Fibroblast of lung (primary cell): ENCODE results near the gene HPS5.

Experiments used
- EZH2 ChIP-seq: IDR thresholded peaks from 2 replicates; pipeline ENCODE4 v1.5.1; 2012; ENCODE audit warnings: low read length, control low read depth, mild to moderate bottlenecking; ENCODE audit errors: missing control alignments
- TF ChIP-seq, protein P1 (sequence below), 2 donors: IDR thresholded peaks in 1 of 2; conservative IDR thresholded peaks in 1 of 2; 1 replicate in 1 of 2; 2 replicates in 1 of 2; pipeline ENCODE4 v1.5.1; 2011 to 2012; ENCODE audit warnings: low read length in 2 of 2, control low read depth in 1 of 2, inconsistent platforms in 1 of 2, low read depth in 1 of 2, mild to moderate bottlenecking in 1 of 2

DNA sequence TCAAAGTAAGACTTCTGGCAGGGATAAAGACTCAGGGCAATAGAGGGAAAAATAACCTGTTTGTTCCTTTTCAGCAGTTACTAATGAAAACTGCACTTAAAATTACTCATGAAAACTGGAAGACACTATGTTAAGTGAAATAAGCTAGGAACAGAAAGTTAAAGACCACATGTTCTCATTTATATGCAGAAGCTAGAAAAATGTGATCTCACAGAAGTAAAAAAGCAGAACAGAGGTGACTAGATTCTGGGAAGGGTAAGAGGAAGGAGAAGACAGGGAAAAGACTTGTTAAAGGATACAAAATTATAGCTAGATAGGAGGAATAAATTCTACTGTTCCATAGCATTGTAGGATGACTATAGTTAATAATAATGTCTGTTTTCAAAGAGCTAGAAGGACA is 22.2 kb downstream of the HPS5 start:
- TF ChIP-seq, protein P1, sequence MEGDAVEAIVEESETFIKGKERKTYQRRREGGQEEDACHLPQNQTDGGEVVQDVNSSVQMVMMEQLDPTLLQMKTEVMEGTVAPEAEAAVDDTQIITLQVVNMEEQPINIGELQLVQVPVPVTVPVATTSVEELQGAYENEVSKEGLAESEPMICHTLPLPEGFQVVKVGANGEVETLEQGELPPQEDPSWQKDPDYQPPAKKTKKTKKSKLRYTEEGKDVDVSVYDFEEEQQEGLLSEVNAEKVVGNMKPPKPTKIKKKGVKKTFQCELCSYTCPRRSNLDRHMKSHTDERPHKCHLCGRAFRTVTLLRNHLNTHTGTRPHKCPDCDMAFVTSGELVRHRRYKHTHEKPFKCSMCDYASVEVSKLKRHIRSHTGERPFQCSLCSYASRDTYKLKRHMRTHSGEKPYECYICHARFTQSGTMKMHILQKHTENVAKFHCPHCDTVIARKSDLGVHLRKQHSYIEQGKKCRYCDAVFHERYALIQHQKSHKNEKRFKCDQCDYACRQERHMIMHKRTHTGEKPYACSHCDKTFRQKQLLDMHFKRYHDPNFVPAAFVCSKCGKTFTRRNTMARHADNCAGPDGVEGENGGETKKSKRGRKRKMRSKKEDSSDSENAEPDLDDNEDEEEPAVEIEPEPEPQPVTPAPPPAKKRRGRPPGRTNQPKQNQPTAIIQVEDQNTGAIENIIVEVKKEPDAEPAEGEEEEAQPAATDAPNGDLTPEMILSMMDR (conservative IDR thresholded peaks at IDR 0.05 in 1 of 2, IDR thresholded peaks at IDR 0.05 in 1 of 2; ENCODE audit: low read depth in 1 of 2, low read length in 2 of 2), result no peak
- no peak for TF ChIP-seq EZH2
